Kidney (tissue), 14 donors: ENCODE measurements around the gene PARVG. TPM values are rescaled to one million over a fixed set of nuclear protein-coding genes. Genes with fewer than 3 reads are reported as not detected.

Source experiments
- DNase-seq, 5 donors: peaks; one replicate each; pipeline ENCODE4 v3.0.0-alpha.2; 2013 to 2020
- FAIRE-seq: peaks from 2 replicates; lab custom pipeline; 2012; peaks lifted over from hg19 to GRCh38; lab: Jason Lieb, UNC
- H3K27ac ChIP-seq, 2 donors: one replicate each; pipeline ENCODE4 v1.7.0; 2013; ENCODE audit warnings: low read depth in 2 of 2, low read length in 2 of 2, inconsistent platforms in 1 of 2
- H3K27me3 ChIP-seq: one replicate; pipeline ENCODE4 v1.7.1; 2013; ENCODE audit warnings: low read length, inconsistent platforms; ENCODE audit not compliant: control insufficient read depth, insufficient read depth
- H3K36me3 ChIP-seq, 3 donors: one replicate each; pipeline versions ENCODE4 v1.7.0 to v1.7.1; 2013; ENCODE audit warnings: low read length in 3 of 3, control low read depth in 1 of 3, inconsistent platforms in 1 of 3; ENCODE audit not compliant: insufficient read depth in 3 of 3, control insufficient read depth in 2 of 3
- H3K4me1 ChIP-seq, 3 donors: one replicate each; pipeline versions ENCODE4 v1.7.0 to v1.7.1; 2013; ENCODE audit warnings: low read length in 3 of 3, inconsistent platforms in 1 of 3, low read depth in 1 of 3; ENCODE audit not compliant: control insufficient read depth in 2 of 3, insufficient read depth in 2 of 3
- H3K4me3 ChIP-seq, 3 donors: one replicate each; pipeline versions ENCODE4 v1.7.0 to v1.8.1; 2013; ENCODE audit warnings: low read length in 3 of 3, control low read depth in 1 of 3, inconsistent platforms in 1 of 3
- H3K9ac ChIP-seq, 3 donors: one replicate each; pipeline versions ENCODE4 v1.7.0 to v1.7.1; 2013; ENCODE audit warnings: low read length in 3 of 3, control low read depth in 1 of 3, inconsistent platforms in 1 of 3
- H3K9me3 ChIP-seq, 3 donors: one replicate each; pipeline versions ENCODE4 v1.7.0 to v1.7.1; 2013; ENCODE audit warnings: low read length in 3 of 3, control low read depth in 1 of 3, inconsistent platforms in 1 of 3; ENCODE audit not compliant: control insufficient read depth in 2 of 3, insufficient read depth in 1 of 3
- intact Hi-C: fragments of 100-400 bp; cut with DNase I; formaldehyde crosslinking; loops from one replicate; pipeline ENCODE4 v1.11.1; 2022
- polyA plus RNA-seq: library from polyadenylated mRNA; stranded (reverse); fragments of 350-450 nt; fragmentation: Illumina TruSeq; extraction: RNeasy Lipid Tissue Mini Kit (QIAGEN cat#74804); gene quantifications from one replicate; pipeline ENCODE4 v1.2.3, GENCODE V29; 2014; ENCODE audit warnings: low read depth, low replicate concordance; ENCODE audit not compliant: insufficient read depth
- total RNA-seq: library from RNA; stranded (reverse); fragmentation: NEBNext Ultra II Directional; extraction: Animal tissue kit (Norgen Biotek cat#: 25700); gene quantifications from one replicate; pipeline ENCODE4 v1.2.1, GENCODE V29; 2021
- TF ChIP-seq, protein P1 (sequence below): IDR thresholded peaks from 3 replicates; pipeline ENCODE4 v1.5.1; 2012; ENCODE audit warnings: mild to moderate bottlenecking, moderate library complexity, borderline replicate concordance; ENCODE audit not compliant: insufficient read depth; ENCODE audit errors: extremely low read depth
- donor health status: control.
- donor health status: control.
- donor health status: control.
- donor health status: control.
- donor health status: control.
- donor health status: DM: yes; HTN: yes; CAD: no.
- donor health status: Normal renal cell carcinoma (clear cell type).

The PARVG gene
- total and polyA plus RNA-seq, 2 donors from 2014 or later, result 2.5 to 20.9 TPM

DNA sequence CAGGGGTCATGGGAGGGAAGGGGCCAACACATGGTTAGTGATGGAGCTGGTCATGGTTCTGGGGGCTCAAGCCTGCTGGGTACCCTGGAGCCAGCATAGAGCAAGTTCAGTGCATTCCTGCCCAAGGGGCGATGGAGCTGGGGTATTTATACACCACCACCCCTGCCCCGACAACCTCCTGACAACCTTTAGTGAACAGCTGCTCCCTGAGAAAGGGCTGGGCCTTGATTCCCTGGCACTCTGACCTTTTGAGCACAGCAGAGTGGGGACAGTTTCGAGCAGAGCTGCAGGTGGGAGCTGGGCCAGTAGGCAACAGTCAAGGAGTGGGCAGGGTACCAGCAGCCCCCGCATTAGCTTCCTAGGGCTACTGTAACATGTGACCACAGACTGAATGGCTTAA is 6.0 kb downstream of the PARVG start:
- DNase-seq, result peak in 1 of 5 donors; percentile 34
- intact Hi-C loops, result no loop called here

DNA sequence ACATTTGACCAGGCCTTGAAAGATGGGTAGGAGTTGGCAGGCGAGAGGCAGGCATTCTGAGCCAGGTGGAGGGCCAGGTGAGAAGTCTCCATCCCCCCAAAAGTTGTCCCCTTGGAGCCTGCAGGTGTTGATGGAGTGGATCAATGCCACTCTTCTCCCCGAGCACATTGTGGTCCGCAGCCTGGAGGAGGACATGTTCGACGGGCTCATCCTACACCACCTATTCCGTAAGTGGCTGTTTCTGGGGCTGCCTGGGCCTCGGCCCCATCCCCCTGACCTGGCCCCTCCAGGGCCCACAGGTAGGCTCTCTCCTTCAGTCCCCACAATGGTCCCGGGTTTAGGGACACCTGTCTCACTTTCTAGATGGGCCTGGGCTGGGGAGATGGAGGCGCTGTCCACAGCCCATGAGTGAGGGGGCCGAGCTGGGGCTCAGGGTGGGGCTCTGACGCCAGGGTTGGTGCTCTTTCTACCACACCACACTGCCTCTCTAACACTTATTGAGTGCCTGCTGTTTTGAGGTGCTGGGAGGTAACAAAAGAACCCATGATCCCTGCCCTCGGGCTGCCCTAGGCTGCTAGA is 7.0 kb downstream of the PARVG start:
- Histone ChIP-seq H3K27ac (no peak overlapping the region), H3K9me3 (no peaks in the 10 kb centered on the region), H3K4me3 (no peak overlapping the region), H3K9ac (no peak overlapping the region), H3K36me3 (no peaks in the 10 kb centered on the region), H3K27me3 (no peaks in the 10 kb centered on the region), H3K4me1 (no peaks in the 10 kb centered on the region)
- intact Hi-C loops, result no loop called here
- TF ChIP-seq, protein P1, sequence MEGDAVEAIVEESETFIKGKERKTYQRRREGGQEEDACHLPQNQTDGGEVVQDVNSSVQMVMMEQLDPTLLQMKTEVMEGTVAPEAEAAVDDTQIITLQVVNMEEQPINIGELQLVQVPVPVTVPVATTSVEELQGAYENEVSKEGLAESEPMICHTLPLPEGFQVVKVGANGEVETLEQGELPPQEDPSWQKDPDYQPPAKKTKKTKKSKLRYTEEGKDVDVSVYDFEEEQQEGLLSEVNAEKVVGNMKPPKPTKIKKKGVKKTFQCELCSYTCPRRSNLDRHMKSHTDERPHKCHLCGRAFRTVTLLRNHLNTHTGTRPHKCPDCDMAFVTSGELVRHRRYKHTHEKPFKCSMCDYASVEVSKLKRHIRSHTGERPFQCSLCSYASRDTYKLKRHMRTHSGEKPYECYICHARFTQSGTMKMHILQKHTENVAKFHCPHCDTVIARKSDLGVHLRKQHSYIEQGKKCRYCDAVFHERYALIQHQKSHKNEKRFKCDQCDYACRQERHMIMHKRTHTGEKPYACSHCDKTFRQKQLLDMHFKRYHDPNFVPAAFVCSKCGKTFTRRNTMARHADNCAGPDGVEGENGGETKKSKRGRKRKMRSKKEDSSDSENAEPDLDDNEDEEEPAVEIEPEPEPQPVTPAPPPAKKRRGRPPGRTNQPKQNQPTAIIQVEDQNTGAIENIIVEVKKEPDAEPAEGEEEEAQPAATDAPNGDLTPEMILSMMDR, result no peak
- peak in 1 of 5 donors; percentile 41 for DNase-seq
- no peak for FAIRE-seq

More for the DNA sequence above, 6.0 kb downstream of the PARVG start:
- H3K27me3 ChIP-seq, result no peaks in the 10 kb centered on the region
- no peak overlapping the region for H3K4me3 ChIP-seq
- H3K27ac ChIP-seq, result no peak overlapping the region
- H3K4me1 ChIP-seq, result no peaks in the 10 kb centered on the region
- no peaks in the 10 kb centered on the region for H3K36me3 ChIP-seq
- H3K9ac ChIP-seq, result no peak overlapping the region
- FAIRE-seq, result no peak
- TF ChIP-seq, protein P1, result no peak
- no peaks in the 10 kb centered on the region for H3K9me3 ChIP-seq

DNA sequence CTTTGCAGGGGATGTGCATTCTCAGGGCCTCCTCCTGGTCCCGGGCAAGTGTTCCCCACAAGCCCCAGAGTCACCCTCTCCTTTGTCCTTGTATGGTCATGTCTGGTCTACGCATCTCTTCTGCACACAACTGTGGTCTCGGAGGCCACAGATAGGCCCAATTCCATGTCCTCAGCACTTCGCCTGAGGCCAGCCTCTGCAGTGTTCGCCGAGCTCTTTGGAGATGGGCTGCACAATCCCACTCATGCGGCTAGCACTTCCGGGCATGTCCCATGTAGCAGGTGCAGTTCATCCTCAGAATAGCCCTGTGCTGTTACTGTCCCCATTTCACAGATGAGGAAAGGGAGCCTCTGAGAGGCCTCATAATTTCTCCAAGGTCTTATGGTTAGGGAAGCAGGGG is 7.6 kb downstream of the PARVG start:
- DNase-seq (peak in 1 of 5 donors; percentile 51), FAIRE-seq (no peak)

More for the DNA sequence above, 7.6 kb downstream of the PARVG start:
- no peak overlapping the region for H3K9ac ChIP-seq
- no peak overlapping the region for H3K27ac ChIP-seq
- no peaks in the 10 kb centered on the region for H3K27me3 ChIP-seq
- TF ChIP-seq, protein P1, result no peak
- no peaks in the 10 kb centered on the region for H3K4me1 ChIP-seq
- H3K36me3 ChIP-seq, result no peaks in the 10 kb centered on the region
- no peaks in the 10 kb centered on the region for H3K9me3 ChIP-seq
- no peak overlapping the region for H3K4me3 ChIP-seq
- intact Hi-C loops, result no loop called here
